T-helper 1 cell treated with Interleukin-12 subunit alpha and Interleukin-12 subunit beta and Interleukin-4 antibody, amounts not matched to agents 30 μg/mL and 1 μg/mL, for 36 hours (primary cell): ENCODE results near the gene SCO2.
A peak's percentile ranks its signal among the peaks of the same experiment; 100 is the strongest.
"Not testable (repeated sequence)": the region's sequence is repeated elsewhere in the genome, so short reads cannot be mapped to it uniquely, and the experiment has no call there.

Source experiments
- H3K27ac Mint-ChIP-seq: one replicate; pipeline ENCODE4 v1.8.0; 2021; ENCODE audit warnings: mild to moderate bottlenecking, mixed read lengths
- H3K27me3 Mint-ChIP-seq: one replicate; pipeline ENCODE4 v1.8.0; 2021; ENCODE audit warnings: low read depth, mixed read lengths
- H3K36me3 Mint-ChIP-seq: one replicate; pipeline ENCODE4 v1.8.0; 2021; ENCODE audit warnings: low read depth, mixed read lengths
- H3K4me1 Mint-ChIP-seq: one replicate; pipeline ENCODE4 v1.8.0; 2021; ENCODE audit warnings: low read depth, mixed read lengths
- H3K4me3 Mint-ChIP-seq: one replicate; pipeline ENCODE4 v1.8.0; 2021; ENCODE audit warnings: mild to moderate bottlenecking, moderate library complexity, mixed read lengths
- H3K9me3 Mint-ChIP-seq: one replicate; pipeline ENCODE4 v1.8.0; 2021; ENCODE audit warnings: mixed read lengths

SCO2 gene

DNA sequence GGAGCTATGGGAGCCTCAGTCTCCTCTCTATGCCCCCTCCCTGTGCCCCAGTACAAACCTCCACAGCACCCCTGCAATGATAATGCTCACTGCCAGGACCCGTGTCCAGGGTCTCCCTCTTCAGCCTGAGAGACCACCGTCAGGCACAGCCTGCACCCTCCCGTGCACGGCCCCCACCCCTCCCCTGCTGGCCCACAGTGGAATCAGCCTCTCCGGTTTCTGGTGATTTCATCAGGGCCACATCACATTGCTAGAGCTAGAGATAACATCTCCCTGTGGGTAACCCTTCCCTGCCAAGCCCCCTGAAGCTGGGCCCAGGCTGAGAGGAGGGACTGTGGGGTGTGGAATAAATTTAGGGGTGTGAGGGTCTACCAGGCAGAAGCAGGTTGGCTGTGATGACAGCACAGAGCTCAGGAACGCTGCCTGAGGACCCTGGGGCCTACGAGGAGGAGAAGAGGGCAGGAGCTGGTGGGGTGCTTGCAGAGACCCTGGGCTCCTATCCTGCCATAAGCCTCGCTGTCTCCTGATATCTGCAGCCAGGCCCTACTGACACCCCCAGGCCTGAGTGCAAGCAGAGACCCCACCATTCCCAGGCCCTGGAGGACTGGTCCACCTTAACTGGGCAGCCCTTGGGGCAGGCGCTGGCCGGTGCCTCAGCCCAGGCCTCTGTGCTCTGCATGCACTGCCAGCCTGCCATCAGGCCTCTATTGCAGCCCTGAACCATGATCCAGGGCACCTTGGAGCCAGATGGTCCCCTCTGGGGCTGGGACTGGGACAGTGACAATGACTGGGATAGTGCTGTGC lies 20.3 kb upstream of the SCO2 start, which contains the start of gene KLHDC7B:
TSS of gene KLHDC7B (plus strand) at position 378 of the 804 bp plus-strand sequence. CDS start at position 723, 345 bp downstream.
- Mint-ChIP-seq H3K36me3 (peaks cover 11% of the 10 kb centered on the region), H3K4me1 (peaks cover 51% of the 10 kb centered on the region), H3K4me3 (peak within 1 kb of the TSS; percentile 58), H3K27me3 (no peaks in the 10 kb centered on the region), H3K9me3 (no peaks in the 10 kb centered on the region), H3K27ac (peak within 1 kb of the TSS; percentile 86)

DNA sequence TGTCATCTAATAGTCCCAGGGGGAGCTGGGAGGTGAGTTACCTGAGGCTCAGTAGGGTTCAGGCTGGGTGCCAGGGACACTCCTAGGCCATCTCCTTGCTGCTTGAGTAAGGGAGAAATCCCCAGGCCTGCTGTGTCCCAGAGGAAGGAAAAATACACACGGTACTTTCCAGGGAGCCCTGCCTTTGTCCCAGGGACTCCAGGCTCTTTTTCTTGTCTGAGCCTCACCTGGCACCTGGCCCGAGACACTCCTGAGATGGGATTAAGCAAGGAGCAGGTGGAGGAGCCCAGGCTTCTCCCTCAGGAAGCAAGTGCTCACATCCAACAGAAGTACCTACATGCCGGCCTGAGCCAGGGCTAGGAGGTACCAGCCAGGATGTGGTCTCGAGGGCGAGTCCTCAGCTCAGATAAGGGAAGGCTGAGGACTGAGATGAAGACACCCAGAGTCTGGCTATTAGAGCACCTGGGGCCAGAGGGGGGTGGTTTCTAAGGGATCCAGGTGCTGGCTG lies 19.4 kb upstream of the SCO2 start:
- peaks cover 10% of the 10 kb centered on the region for H3K36me3 Mint-ChIP-seq
- no peaks in the 10 kb centered on the region for H3K27me3 Mint-ChIP-seq
- peak overlapping the region; percentile 86 for H3K27ac Mint-ChIP-seq
- peaks cover 49% of the 10 kb centered on the region for H3K4me1 Mint-ChIP-seq
- H3K4me3 Mint-ChIP-seq, result peak overlapping the region; percentile 37
- no peaks in the 10 kb centered on the region for H3K9me3 Mint-ChIP-seq

DNA sequence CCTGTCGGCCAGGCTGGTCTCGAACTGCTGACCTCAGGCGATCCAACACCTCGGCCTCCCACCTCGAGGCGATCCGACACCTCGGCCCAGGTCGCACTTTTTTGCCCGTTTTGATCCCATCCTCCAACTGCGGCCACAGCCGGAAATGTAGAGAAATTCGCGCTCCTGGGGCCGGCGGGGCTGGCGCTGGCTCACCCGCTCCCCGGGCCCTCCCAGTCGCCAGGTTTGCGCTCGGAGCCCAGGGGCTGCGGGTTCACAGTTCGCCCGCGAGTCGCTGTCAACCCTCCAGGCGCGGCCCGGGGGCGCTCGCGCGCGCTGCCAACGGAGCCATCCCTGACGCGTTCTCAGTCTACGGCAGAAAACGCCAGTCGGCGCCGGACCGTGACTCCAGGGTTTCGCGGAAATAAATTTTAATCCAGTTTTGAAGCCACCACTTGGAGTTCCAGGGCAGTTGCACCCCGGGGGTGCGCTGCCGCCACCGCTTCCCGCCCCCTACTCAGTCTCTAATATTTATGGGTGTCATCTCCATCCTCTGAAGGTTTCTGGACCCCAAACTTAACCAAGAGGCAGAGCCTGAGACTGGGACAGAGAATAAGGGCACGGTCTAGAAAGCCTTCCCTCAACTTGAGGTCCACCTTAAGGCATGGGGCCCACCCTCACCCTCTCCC lies 18.8 kb upstream of the SCO2 start:
- peak overlapping the region; percentile 86 for H3K27ac Mint-ChIP-seq

DNA sequence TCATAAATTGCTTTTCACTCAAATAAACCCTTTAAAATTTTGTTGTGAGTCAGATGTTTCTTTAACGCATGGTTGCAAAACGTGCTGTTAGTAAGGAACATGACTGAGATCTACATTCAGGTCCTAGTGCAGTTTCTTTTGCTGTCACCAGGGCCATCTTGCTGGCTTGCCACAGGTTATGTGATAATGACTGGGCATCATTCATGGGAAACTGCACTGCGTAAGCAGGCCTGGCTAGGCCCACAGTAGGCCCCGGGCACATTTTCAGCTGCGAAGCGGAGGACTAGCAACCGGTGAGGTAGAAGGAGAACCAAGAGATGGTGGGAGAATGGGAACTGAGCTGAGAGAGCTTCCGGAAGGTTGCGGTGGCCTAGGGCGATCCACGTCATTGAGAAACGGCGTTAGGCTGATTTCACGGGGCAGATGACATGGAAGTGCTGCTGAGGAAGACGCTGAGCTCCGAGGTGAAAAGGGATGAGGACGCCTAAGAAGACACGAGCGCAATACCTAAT lies 17.1 kb upstream of the SCO2 start:
- Mint-ChIP-seq H3K36me3 (peaks cover 15% of the 10 kb centered on the region), H3K4me1 (peaks cover 62% of the 10 kb centered on the region), H3K9me3 (no peaks in the 10 kb centered on the region), H3K27me3 (no peaks in the 10 kb centered on the region), H3K27ac (peak overlapping the region; percentile 99), H3K4me3 (peak overlapping the region; percentile 43)

More for the DNA sequence above, 18.8 kb upstream of the SCO2 start:
- no peaks in the 10 kb centered on the region for H3K27me3 Mint-ChIP-seq
- H3K4me3 Mint-ChIP-seq, result peak overlapping the region; percentile 37
- H3K36me3 Mint-ChIP-seq, result peaks cover 10% of the 10 kb centered on the region
- H3K4me1 Mint-ChIP-seq, result peaks cover 55% of the 10 kb centered on the region
- H3K9me3 Mint-ChIP-seq, result no peaks in the 10 kb centered on the region

DNA sequence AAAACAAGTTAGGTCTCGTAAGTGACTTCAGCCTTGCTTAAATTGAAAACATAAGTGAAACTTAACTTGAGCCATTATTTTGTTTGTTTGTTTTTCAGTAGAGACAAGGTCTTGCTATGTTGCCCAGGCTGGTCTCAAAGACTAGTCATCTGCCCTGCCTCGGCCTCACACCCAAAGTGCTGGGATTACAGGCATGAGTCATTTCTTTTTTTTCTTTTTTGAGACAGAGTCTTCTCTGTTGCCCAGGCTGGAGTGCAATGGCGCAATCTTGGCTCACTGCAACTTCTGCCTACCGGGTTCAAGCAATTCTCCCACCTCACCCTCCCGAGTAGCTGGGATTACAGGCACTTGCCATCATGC lies 16.2 kb upstream of the SCO2 start:
- H3K4me3 Mint-ChIP-seq, H3K9me3 Mint-ChIP-seq, H3K27me3 Mint-ChIP-seq: not testable (repeated sequence)
- Mint-ChIP-seq H3K36me3 (peaks cover 17% of the 10 kb centered on the region), H3K4me1 (peaks cover 65% of the 10 kb centered on the region), H3K27ac (peak overlapping the region; percentile 99)

DNA sequence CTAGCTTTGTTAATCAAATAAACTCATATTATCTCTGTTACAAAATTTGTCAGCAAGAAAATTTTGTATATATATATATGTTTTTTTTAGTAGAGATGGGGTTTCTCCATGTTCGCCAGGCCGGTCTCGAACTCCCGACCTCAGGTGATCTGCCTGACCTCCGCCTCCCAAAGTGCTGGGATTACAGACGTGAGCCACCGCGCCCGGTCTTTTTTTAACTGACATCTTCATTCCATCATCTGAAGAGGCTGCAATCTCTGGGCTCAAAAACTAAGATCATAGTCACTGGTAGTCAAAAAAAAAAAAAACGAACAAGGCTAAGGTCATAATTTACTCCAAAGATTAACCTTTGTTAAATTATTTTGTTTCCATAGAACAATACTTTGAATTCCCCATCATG lies 15.0 kb upstream of the SCO2 start:
- H3K4me1 Mint-ChIP-seq, result peaks cover 57% of the 10 kb centered on the region
- peaks cover 17% of the 10 kb centered on the region for H3K36me3 Mint-ChIP-seq
- H3K9me3 Mint-ChIP-seq, result no peaks in the 10 kb centered on the region
- H3K27me3 Mint-ChIP-seq, result no peaks in the 10 kb centered on the region
- peak overlapping the region; percentile 99 for H3K27ac Mint-ChIP-seq
- H3K4me3 Mint-ChIP-seq, result peak overlapping the region; percentile 61

DNA sequence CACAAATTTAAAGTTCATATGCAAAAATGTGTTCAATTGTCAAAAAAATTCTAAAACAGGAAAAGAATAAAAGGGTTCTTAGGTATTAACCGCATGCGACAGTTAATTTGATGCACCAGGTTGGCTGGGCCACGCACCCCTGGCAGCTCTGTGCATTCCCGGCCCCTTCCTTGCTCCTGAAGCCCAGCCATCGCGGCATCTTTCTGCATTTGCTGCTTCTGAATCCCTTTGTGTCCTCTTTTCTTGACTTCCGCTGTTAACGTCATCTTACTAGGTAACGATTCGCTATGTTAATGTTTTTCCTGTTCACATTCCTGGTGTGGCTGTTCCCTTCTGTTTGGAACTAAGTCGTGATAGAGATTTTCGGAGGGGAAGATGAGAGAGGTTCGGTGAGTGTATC lies 12.4 kb upstream of the SCO2 start:
- Mint-ChIP-seq H3K4me1 (peaks cover 63% of the 10 kb centered on the region), H3K9me3 (no peaks in the 10 kb centered on the region)

DNA sequence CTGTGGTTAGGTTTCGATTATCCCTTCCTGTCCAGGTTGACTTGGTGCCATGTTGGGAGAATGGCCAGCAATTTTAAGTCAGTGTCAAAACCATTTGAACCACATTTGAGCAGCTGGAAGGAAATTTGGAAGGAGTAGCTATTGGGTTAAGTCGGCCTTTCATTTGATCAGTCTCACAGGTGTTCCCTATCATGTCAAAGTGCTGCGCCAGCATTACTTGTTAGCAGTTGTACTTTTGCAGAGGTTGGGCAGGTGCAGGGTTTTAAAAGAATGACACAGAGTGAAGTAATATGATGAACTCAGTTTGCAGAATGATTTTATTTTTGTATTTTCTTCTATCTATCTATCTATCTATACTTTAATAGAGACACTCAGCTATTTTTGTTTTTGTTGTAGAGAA lies 10.8 kb upstream of the SCO2 start:
- peaks cover 17% of the 10 kb centered on the region for H3K36me3 Mint-ChIP-seq
- peaks cover 53% of the 10 kb centered on the region for H3K4me1 Mint-ChIP-seq
- no peak overlapping the region for H3K4me3 Mint-ChIP-seq
- H3K9me3 Mint-ChIP-seq, result no peaks in the 10 kb centered on the region
- H3K27me3 Mint-ChIP-seq, result no peaks in the 10 kb centered on the region
- H3K27ac Mint-ChIP-seq, result peak overlapping the region; percentile 52

More for the DNA sequence above, 12.4 kb upstream of the SCO2 start:
- Mint-ChIP-seq H3K27me3 (no peaks in the 10 kb centered on the region), H3K27ac (peak overlapping the region; percentile 99), H3K36me3 (peaks cover 19% of the 10 kb centered on the region), H3K4me3 (peak overlapping the region; percentile 70)

DNA sequence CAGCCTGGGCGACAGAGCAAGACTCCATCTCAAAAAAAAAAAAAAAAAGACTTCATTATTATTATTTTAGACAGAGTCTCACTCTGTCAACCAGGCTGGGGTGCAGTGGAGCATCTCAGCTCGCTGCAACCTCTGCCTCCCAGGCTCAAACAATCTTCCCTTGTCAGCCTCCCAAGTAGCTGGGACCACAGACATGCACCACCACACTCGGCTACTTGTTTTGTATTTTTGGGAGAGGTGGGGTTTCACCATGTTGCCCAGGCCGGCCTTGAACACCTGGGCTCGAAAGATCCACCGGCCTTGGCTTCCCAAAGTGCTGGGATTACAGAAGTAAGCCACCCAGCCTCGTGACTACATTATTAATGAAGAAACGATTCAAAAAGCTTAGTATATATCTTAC lies 9.7 kb upstream of the SCO2 start:
- Mint-ChIP-seq H3K4me3 (no peak overlapping the region), H3K4me1 (peaks cover 44% of the 10 kb centered on the region), H3K27me3 (no peaks in the 10 kb centered on the region), H3K36me3 (peaks cover 12% of the 10 kb centered on the region), H3K9me3 (no peaks in the 10 kb centered on the region), H3K27ac (peak overlapping the region; percentile 31)

DNA sequence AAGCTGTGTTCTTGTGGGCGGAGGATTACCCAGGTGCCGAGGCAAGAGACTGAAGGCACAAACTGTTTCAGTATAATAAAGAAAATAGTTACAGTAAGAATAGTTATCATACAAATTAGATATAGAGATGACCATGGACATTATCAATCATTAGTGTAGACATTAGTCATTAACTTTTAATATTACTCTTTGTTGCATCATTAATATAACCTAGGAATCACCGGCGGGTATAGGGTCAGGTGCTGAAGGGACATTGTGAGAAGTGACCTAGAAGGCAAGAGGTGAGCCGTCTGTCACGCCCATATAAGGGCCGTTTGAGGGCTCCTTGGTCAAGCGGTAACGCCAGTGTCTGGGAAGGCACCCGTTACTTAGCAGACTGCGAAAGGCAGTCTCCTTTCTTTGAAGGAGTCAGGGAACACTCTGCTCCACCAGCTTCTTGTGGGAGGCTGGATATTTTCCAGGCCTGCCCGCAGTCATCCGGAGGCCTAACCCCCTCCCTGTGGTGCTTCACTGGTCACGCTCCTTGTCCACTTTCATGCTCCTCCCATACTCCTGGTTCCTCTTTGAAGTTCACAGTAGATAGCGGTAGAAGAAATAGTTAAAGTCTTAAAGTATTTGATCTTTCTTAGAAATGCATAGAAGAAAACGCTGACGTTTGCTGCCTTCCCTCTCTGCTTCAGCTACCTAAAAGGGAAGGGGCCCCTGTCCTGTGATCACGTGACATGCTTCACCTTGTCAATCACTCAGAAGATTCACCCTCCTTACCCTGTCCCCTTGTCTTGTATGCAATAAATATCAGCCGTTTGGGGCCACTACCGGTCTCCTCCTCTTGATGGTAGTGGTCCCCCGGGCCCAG lies 8.7 kb upstream of the SCO2 start:
- H3K9me3 Mint-ChIP-seq, H3K27me3 Mint-ChIP-seq: not testable (repeated sequence)
- H3K4me1 Mint-ChIP-seq, result peaks cover 34% of the 10 kb centered on the region
- H3K4me3 Mint-ChIP-seq, result peak overlapping the region; percentile 36
- H3K36me3 Mint-ChIP-seq, result peaks cover 12% of the 10 kb centered on the region
- peak overlapping the region; percentile 91 for H3K27ac Mint-ChIP-seq

DNA sequence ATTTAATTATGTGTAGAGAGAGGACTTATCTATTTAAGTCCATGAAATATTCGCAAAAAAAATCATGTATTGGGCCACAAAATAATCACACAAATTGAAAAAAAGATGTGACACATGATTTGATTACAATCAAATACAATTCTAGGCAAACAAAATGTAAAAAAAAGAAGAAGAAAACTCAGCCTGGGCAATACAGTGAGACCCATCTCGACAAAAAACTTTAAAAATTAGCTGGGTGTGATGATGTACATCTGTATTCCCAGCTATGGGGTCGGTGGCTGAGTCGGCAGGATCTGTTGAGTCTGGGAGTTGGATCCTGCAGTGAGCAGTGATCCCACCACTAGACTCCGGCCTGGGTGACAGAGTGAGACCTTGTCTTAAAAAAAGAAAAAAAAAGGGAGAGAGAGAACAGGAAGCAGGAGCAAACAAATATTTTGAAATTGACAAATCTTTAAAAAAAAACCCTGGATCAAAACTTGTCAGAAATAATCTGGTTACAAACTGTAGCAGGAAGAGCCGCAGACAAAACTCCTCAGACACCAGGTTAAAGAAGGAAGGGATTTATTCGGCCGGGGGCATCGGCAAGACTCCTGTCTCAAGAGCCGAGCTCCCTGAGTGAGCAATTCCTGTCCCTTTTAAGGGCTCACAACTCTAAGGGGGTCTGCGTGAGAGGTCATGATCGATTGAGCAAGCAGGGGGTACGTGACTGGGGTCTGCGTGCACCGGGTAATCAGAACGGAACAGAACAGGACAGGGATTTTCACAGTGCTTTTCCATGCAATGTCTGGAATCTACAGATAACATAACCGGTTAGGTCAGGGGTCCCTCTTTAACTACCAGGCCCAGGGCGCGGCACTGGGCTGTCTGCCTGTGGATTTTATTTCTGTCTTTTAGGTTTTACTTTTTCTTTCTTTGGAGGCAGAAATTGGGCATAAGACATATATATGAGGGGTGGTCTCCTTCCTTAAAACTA lies 7.7 kb upstream of the SCO2 start:
- Mint-ChIP-seq H3K4me1 (peaks cover 37% of the 10 kb centered on the region), H3K9me3 (no peaks in the 10 kb centered on the region), H3K36me3 (peaks cover 15% of the 10 kb centered on the region)

DNA sequence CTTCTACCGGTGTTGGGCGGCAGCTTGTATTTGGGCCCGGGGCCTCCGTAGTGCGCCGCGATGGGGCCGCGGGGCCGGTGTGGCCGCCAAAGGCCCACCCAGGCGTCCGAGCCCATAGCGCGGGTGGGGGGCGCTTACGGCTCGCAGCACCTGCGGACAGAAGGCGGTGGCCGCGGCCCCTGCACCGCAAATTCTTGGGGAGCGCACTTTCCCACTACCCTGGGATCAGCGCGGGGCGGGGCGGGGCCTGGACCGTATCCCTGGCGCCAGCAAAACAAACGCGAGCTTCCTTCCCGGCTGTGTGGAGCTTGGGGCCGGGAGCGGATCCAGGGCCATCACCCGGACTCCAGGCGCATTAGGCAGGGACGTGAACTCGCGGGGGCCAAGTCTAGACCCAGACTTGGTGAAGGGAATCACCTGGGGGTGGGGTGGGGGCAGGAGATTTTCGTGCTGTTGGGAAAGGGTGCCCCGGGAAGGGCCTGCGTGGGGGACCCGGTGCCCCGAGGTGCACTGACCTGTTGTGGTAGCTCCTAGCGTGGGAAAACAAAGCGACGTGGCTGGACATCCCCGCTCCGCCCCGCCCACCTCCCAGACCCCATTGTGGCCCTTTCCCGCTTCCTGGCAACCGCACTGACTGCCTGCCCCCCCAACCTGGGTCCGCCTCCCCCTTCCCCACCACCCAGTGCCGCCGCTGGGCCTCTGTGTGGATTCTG lies 6.7 kb upstream of the SCO2 start:
- Mint-ChIP-seq H3K4me1 (peaks cover 40% of the 10 kb centered on the region), H3K4me3 (peak overlapping the region; percentile 95), H3K27ac (peak overlapping the region; percentile 99), H3K9me3 (no peaks in the 10 kb centered on the region), H3K27me3 (no peaks in the 10 kb centered on the region), H3K36me3 (peaks cover 16% of the 10 kb centered on the region)

More for the DNA sequence above, 7.7 kb upstream of the SCO2 start:
- H3K4me3 Mint-ChIP-seq, result peak overlapping the region; percentile 82
- H3K27ac Mint-ChIP-seq, result peak overlapping the region; percentile 91
- H3K27me3 Mint-ChIP-seq, result no peaks in the 10 kb centered on the region

DNA sequence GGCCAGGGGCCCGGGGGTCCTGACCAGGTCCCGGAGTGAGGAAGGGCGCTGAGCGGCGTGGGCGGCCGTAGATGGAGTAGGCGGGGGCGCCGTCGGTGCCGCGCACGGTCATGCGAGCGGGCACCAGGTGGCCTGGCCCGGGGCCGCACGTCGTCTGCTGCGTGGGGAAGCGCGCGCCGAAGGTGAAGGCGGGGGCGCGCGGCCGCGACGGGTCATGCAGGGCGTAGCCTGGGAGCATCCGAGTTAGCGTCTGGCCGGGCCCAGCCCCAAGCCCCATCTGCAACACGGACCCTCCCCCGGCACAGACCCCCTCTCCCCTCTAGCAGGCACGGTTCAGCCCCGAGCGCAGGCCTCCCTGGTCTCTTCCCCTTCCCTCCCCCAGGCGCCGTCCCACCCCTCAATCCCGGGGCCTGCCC lies 6.2 kb upstream of the SCO2 start:
- peaks cover 43% of the 10 kb centered on the region for H3K4me1 Mint-ChIP-seq
- H3K9me3 Mint-ChIP-seq, result no peaks in the 10 kb centered on the region
- peaks cover 15% of the 10 kb centered on the region for H3K36me3 Mint-ChIP-seq
- peak overlapping the region; percentile 99 for H3K27ac Mint-ChIP-seq
- H3K4me3 Mint-ChIP-seq, result peak overlapping the region; percentile 95
- no peaks in the 10 kb centered on the region for H3K27me3 Mint-ChIP-seq
